HCEC 1CT (cell line): Measurements from ENCODE around the gene BZW2.

Experiments
- DNase-seq: peaks from one replicate; pipeline ENCODE4 v3.0.0-alpha.2; 2017

The BZW2 gene

GRCh38 chr7:16726189-16726588 is 80.2 kb downstream of the BZW2 start:
- DNase-seq, result no peak

- no peak for DNase-seq
Measured at GRCh38 chr7:16727736-16728135, 81.8 kb downstream of the BZW2 start.

GRCh38 chr7:16728811-16729210 is 82.8 kb downstream of the BZW2 start:
- DNase-seq, result no peak

GRCh38 chr7:16729541-16729940 is 83.6 kb downstream of the BZW2 start:
- DNase-seq, result no peak

- no peak for DNase-seq
Measured at GRCh38 chr7:16730937-16731336, 85.0 kb downstream of the BZW2 start.

- no peak for DNase-seq
Measured at GRCh38 chr7:16732828-16733227, 86.8 kb downstream of the BZW2 start.

GRCh38 chr7:16734148-16734726 is 88.3 kb downstream of the BZW2 start:
- DNase-seq, result no peak

- no peak for DNase-seq
Measured at GRCh38 chr7:16735020-16735419, 89.0 kb downstream of the BZW2 start.

GRCh38 chr7:16738011-16738688 is 92.2 kb downstream of the BZW2 start:
- DNase-seq, result no peak

- DNase-seq, result peak; percentile 98
Measured at GRCh38 chr7:16739863-16740622, 94.1 kb downstream of the BZW2 start.

GRCh38 chr7:16740623-16740953 is 94.6 kb downstream of the BZW2 start:
- DNase-seq, result no peak

GRCh38 chr7:16740996-16741395 is 95.0 kb downstream of the BZW2 start:
- DNase-seq, result no peak

- DNase-seq, result no peak
Measured at GRCh38 chr7:16741676-16742075, 95.7 kb downstream of the BZW2 start.

- DNase-seq, result no peak
Measured at GRCh38 chr7:16742547-16742946, 96.6 kb downstream of the BZW2 start.

GRCh38 chr7:16743236-16743635 is 97.3 kb downstream of the BZW2 start:
- DNase-seq, result peak; percentile 76

- no peak for DNase-seq
Measured at GRCh38 chr7:16744518-16745250, 98.7 kb downstream of the BZW2 start.

GRCh38 chr7:16745645-16746044 is 99.7 kb downstream of the BZW2 start:
- DNase-seq, result no peak

GRCh38 chr7:16747102-16747501 is 101.1 kb downstream of the BZW2 start:
- DNase-seq, result no peak

GRCh38 chr7:16753102-16753931 is 107.3 kb downstream of the BZW2 start, which contains the start of gene TSPAN13:
Gene TSPAN13 (plus strand): TSS chr7:16753755. CDS start chr7:16753968, 213 bp downstream.
- peak; percentile 39 for DNase-seq

- DNase-seq, result no peak
Measured at GRCh38 chr7:16753932-16754855, 108.2 kb downstream of the BZW2 start.

- DNase-seq, result no peak
Measured at GRCh38 chr7:16754856-16755317, 108.9 kb downstream of the BZW2 start.
